ENCODE measurements around the gene TPK1. TPM values are rescaled to one million over a fixed set of nuclear protein-coding genes. Genes with fewer than 3 reads are reported as not detected.

TPK1 gene
- polyA plus RNA-seq, 2 of the 4 experiments (the other 2 are of a cell fraction), result 1.4 to 2.5 TPM

DNA sequence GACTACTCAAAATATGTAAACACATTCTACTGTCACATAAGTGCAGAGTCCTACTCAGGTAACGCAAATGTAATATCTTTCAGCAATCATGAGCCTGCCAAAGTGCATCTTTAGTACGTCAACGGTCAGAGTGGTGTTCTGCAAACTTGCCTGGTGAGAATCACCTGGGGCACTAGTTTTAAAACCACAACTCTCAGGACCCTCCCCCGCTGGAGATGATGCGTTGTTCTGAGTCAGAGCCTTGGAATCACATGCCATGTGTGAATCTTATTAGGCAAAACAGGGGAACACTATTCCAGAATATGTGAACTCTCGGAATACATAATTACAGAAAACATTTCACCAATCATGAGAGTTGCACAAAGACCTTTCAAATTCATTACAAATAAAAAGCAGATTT lies 115.7 kb downstream of the TPK1 start:
- H3K27ac ChIP-seq, result no peak overlapping the region
- H3K4me3 ChIP-seq, result no peak overlapping the region
- POLR2A ChIA-PET, result no interaction called here
- no peak for FAIRE-seq
- CTCF ChIA-PET, result no interaction called here
- H3K4me1 ChIP-seq, result 0 out of 3 replicates have a peak, but pooled peaks cover 3% of the 10 kb centered on the region
- H3K4me2 ChIP-seq, result no peak overlapping the region
- no peak for ATAC-seq
- no peaks in the 10 kb centered on the region for H3K9me3 ChIP-seq
- 26% methylated on average over 6 of the region's 6 CpGs for WGBS (ENCODE audit: missing lambda C conversion rate)
- no peak for DNase-seq (ENCODE audit: low read depth in 1 of 2, low spot score in 1 of 2)
- TF ChIP-seq ZC3H11A (IDR thresholded peaks at IDR 0.05), result no peak
- TF ChIP-seq RARB (CRISPR knock-in tag; IDR thresholded peaks at IDR 0.05), result no peak
- TF ChIP-seq TP53 (CRISPR knock-in tag; IDR thresholded peaks at IDR 0.05), result no peak
- no peak for TF ChIP-seq HDAC2 (IDR thresholded peaks at IDR 0.05)
- TF ChIP-seq POLR2AphosphoS2 (conservative IDR thresholded peaks at IDR 0.05; ENCODE audit: low read length), result no peak
- TF ChIP-seq, protein P1, sequence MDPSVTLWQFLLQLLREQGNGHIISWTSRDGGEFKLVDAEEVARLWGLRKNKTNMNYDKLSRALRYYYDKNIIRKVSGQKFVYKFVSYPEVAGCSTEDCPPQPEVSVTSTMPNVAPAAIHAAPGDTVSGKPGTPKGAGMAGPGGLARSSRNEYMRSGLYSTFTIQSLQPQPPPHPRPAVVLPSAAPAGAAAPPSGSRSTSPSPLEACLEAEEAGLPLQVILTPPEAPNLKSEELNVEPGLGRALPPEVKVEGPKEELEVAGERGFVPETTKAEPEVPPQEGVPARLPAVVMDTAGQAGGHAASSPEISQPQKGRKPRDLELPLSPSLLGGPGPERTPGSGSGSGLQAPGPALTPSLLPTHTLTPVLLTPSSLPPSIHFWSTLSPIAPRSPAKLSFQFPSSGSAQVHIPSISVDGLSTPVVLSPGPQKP (IDR thresholded peaks at IDR 0.05; ENCODE audit: low read depth, low read length), result no peak
- TF ChIP-seq, protein P2, sequence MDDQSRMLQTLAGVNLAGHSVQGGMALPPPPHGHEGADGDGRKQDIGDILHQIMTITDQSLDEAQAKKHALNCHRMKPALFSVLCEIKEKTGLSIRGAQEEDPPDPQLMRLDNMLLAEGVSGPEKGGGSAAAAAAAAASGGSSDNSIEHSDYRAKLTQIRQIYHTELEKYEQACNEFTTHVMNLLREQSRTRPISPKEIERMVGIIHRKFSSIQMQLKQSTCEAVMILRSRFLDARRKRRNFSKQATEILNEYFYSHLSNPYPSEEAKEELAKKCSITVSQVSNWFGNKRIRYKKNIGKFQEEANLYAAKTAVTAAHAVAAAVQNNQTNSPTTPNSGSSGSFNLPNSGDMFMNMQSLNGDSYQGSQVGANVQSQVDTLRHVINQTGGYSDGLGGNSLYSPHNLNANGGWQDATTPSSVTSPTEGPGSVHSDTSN (IDR thresholded peaks at IDR 0.05), result no peak
- no peak for TF ChIP-seq POLR2A (IDR thresholded peaks at IDR 0.05; ENCODE audit: low read length)
- no peak for TF ChIP-seq NPAS2 (CRISPR knock-in tag; IDR thresholded peaks at IDR 0.05; ENCODE audit: borderline replicate concordance)
- TF ChIP-seq E2F6 (IDR thresholded peaks at IDR 0.05; ENCODE audit: borderline replicate concordance, low read depth), result no peak
- TF ChIP-seq FOSB (CRISPR knock-in tag; IDR thresholded peaks at IDR 0.05), result no peak
- TF ChIP-seq FOXS1 (CRISPR knock-in tag; IDR thresholded peaks at IDR 0.05), result no peak
- TF ChIP-seq HEYL (CRISPR knock-in tag; IDR thresholded peaks at IDR 0.05), result no peak
- no peak for TF ChIP-seq ATOH8 (CRISPR knock-in tag; IDR thresholded peaks at IDR 0.05; ENCODE audit: low read depth)
- no peak for TF ChIP-seq JUNB (IDR thresholded peaks at IDR 0.05)
- no peak for TF ChIP-seq EHMT2 (IDR thresholded peaks at IDR 0.05; ENCODE audit: low read depth)
- no peak for TF ChIP-seq NR3C1 (IDR thresholded peaks at IDR 0.05)

- H3K4me1 ChIP-seq, result no peaks in the 10 kb centered on the region
- POLR2A ChIA-PET, result no interaction called here
- no peak overlapping the region for H3K4me2 ChIP-seq
- TF ChIP-seq EP300 (IDR thresholded peaks at IDR 0.05) (no peak), ZC3H11A (IDR thresholded peaks at IDR 0.05) (no peak), RCOR1 (IDR thresholded peaks at IDR 0.05; ENCODE audit: low read depth, low read length) (no peak), HOXA7 (CRISPR knock-in tag; IDR thresholded peaks at IDR 0.05) (no peak), HMGXB4 (CRISPR knock-in tag; IDR thresholded peaks at IDR 0.05; ENCODE audit: borderline replicate concordance) (no peak), RARB (CRISPR knock-in tag; IDR thresholded peaks at IDR 0.05) (no peak), NPAS2 (CRISPR knock-in tag; IDR thresholded peaks at IDR 0.05; ENCODE audit: borderline replicate concordance) (no peak), CBX8 (IDR thresholded peaks at IDR 0.05) (no peak), HDAC2 (IDR thresholded peaks at IDR 0.05) (no peak), HEYL (CRISPR knock-in tag; IDR thresholded peaks at IDR 0.05) (no peak), ZSCAN20 (CRISPR knock-in tag; IDR thresholded peaks at IDR 0.05) (no peak), HOXB13 (CRISPR knock-in tag; IDR thresholded peaks at IDR 0.05; ENCODE audit: low read depth) (no peak)
- ATAC-seq (no peak), DNase-seq (ENCODE audit: low read depth in 1 of 2, low spot score in 1 of 2) (no peak), FAIRE-seq (no peak)
- no peak overlapping the region for H3K4me3 ChIP-seq
- whole genome bisulfite sequencing (ENCODE audit: missing lambda C conversion rate), result 33% methylated on average over 1 of the region's 1 CpG
- H3K9me3 ChIP-seq, result no peaks in the 10 kb centered on the region
- CTCF ChIA-PET, result no interaction called here
- H3K27ac ChIP-seq, result no peak overlapping the region
Measured at GRCh38 chr7:144717720-144718119, 118.1 kb downstream of the TPK1 start.
